Endothelial cell of umbilical vein (primary cell): ENCODE data around the gene AGRN.

Source experiments
- MYC ChIP-seq: IDR thresholded peaks from one replicate; pipeline ENCODE4 v1.6.1; 2011; ENCODE audit warnings: mild to moderate bottlenecking, low read depth, low read length
- POLR2A ChIP-seq: IDR thresholded peaks from 2 replicates; pipeline ENCODE4 v1.6.1; 2012; ENCODE audit warnings: low read depth, mild to moderate bottlenecking, control low read depth, low read length
- POLR2AphosphoS5 ChIP-seq: IDR thresholded peaks from 2 replicates; pipeline ENCODE4 v1.6.1; 2012; ENCODE audit warnings: low read depth, mild to moderate bottlenecking, control low read depth, low read length, moderate library complexity; ENCODE audit not compliant: insufficient read depth
- TF ChIP-seq, protein P1 (sequence below), 2 donors: IDR thresholded peaks; 1 replicate in 1 of 2; 2 replicates in 1 of 2; pipeline ENCODE4 v1.5.1; 2011; ENCODE audit warnings: low read length in 2 of 2, mild to moderate bottlenecking in 2 of 2, moderate library complexity in 2 of 2, control low read depth in 1 of 2, inconsistent platforms in 1 of 2, low read depth in 1 of 2; ENCODE audit not compliant: insufficient read depth in 1 of 2; ENCODE audit errors: extremely low read depth in 1 of 2
- TF ChIP-seq, protein P2 (sequence below): IDR thresholded peaks from 2 replicates; pipeline ENCODE4 v1.6.1; 2011; ENCODE audit not compliant: insufficient read depth, insufficient read length

DNA sequence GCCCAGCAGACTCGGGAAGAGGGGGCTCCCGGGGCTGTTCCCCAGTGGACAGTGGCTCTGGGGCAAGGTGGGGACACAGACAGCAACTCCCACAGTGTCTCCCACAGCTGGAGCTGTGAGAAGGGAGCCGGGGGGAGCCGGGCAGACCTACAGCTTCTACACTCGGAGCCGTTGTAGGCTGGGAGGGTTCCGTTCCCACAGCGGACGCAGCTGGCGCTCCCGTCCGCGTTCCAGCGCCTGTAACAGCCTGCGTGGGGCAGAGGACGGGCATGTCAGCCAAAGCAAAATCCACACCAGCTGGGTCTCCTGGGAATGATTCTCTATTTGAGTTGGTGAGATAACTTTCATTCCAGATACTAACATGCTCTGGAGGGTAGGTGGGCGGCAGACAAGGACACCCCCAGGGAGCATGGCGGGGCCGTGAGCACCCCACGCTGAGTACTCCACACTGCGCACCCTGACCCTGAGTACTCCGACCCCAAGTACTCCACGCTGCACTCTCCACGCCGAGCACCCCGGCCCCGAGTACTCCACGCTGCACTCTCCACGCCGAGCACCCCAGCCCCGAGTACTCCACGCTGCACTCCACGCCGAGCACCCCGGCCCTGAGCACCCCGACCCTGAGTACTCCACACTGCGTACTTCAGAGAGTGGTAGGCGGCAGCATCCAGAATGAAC, 67.6 kb downstream of the AGRN start:
- TF ChIP-seq POLR2AphosphoS5, result no peak
- TF ChIP-seq, protein P1, sequence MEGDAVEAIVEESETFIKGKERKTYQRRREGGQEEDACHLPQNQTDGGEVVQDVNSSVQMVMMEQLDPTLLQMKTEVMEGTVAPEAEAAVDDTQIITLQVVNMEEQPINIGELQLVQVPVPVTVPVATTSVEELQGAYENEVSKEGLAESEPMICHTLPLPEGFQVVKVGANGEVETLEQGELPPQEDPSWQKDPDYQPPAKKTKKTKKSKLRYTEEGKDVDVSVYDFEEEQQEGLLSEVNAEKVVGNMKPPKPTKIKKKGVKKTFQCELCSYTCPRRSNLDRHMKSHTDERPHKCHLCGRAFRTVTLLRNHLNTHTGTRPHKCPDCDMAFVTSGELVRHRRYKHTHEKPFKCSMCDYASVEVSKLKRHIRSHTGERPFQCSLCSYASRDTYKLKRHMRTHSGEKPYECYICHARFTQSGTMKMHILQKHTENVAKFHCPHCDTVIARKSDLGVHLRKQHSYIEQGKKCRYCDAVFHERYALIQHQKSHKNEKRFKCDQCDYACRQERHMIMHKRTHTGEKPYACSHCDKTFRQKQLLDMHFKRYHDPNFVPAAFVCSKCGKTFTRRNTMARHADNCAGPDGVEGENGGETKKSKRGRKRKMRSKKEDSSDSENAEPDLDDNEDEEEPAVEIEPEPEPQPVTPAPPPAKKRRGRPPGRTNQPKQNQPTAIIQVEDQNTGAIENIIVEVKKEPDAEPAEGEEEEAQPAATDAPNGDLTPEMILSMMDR (IDR thresholded peaks at IDR 0.05; ENCODE audit: extremely low read depth in 1 of 2, insufficient read depth in 1 of 2, low read depth in 1 of 2, low read length in 2 of 2), result no peak
- no peak for TF ChIP-seq POLR2A
- no peak for TF ChIP-seq MYC
- TF ChIP-seq, protein P2, sequence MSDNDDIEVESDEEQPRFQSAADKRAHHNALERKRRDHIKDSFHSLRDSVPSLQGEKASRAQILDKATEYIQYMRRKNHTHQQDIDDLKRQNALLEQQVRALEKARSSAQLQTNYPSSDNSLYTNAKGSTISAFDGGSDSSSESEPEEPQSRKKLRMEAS, result no peak
